ENCODE results near the gene USP2.

GRCh38 chr11:119419246-119419645 lies 37.8 kb upstream of the USP2 start:
- TF ChIP-seq CTCF (conservative IDR thresholded peaks at IDR 0.05; ENCODE audit: low read length) = no peak
- TF ChIP-seq EZH2phosphoT487 (IDR thresholded peaks at IDR 0.05; ENCODE audit: borderline replicate concordance, low read depth, low read length) = no peak

Measured in OCI-LY7 (cell line).